Duodenal mucosa (tissue), 2 donors: ENCODE measurements around the gene PECR.
"Not testable (repeated sequence)": the region's sequence is repeated elsewhere in the genome, so short reads cannot be mapped to it uniquely, and the experiment has no call there.

Experiments used
- H3K27ac ChIP-seq: one replicate; pipeline ENCODE4 v1.7.0; 2013; ENCODE audit warnings: low read depth, low read length
- H3K27me3 ChIP-seq, 2 donors: one replicate each; pipeline ENCODE4 v1.7.0; 2013; ENCODE audit warnings: low read length in 2 of 2, control low read depth in 1 of 2; ENCODE audit not compliant: insufficient read depth in 2 of 2, control insufficient read depth in 1 of 2
- H3K36me3 ChIP-seq, 2 donors: one replicate each; pipeline ENCODE4 v1.7.0; 2013; ENCODE audit warnings: low read length in 2 of 2, control low read depth in 1 of 2; ENCODE audit not compliant: insufficient read depth in 2 of 2, control insufficient read depth in 1 of 2
- H3K4me1 ChIP-seq, 2 donors: one replicate each; pipeline ENCODE4 v1.7.0; 2013; ENCODE audit warnings: low read length in 2 of 2, control low read depth in 1 of 2; ENCODE audit not compliant: insufficient read depth in 2 of 2, control insufficient read depth in 1 of 2
- H3K4me3 ChIP-seq, 2 donors: one replicate each; pipeline ENCODE4 v1.7.0; 2013; ENCODE audit warnings: low read length in 2 of 2, low read depth in 1 of 2
- H3K9ac ChIP-seq, 2 donors: one replicate each; pipeline ENCODE4 v1.7.0; 2013; ENCODE audit warnings: low read length in 2 of 2, low read depth in 1 of 2
- H3K9me3 ChIP-seq, 2 donors: one replicate each; pipeline ENCODE4 v1.7.0; 2013; ENCODE audit warnings: low read length in 2 of 2, control low read depth in 1 of 2; ENCODE audit not compliant: control insufficient read depth in 1 of 2

Gene PECR

DNA sequence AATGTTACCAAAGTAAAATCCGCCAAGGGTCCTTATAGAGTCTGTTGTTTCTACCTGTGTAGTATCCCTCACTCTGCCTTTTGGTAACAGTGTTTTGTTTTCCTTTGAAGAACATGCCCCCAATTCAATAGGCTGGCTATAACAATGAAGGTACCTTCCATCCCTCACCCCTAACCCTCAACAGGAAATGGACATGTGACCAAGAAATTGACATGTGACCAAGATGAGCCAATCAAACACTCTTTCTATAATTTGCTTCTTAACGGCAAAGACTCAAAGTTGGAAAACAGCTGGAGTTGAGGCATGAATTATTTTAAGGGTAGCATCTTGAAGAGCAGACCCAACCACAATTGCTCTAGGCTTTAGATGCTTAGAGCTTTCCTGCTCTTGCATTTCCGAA lies 62.9 kb downstream of the PECR start:
- no peaks in the 10 kb centered on the region for H3K4me1 ChIP-seq
- H3K4me3 ChIP-seq: no peak overlapping the region
- peaks cover 0 to 4% of the 10 kb centered on the region in 2 donors for H3K36me3 ChIP-seq
- no peaks in the 10 kb centered on the region for H3K27me3 ChIP-seq
- H3K27ac ChIP-seq: no peak overlapping the region
- no peaks in the 10 kb centered on the region for H3K9me3 ChIP-seq
- H3K9ac ChIP-seq: no peak overlapping the region

DNA sequence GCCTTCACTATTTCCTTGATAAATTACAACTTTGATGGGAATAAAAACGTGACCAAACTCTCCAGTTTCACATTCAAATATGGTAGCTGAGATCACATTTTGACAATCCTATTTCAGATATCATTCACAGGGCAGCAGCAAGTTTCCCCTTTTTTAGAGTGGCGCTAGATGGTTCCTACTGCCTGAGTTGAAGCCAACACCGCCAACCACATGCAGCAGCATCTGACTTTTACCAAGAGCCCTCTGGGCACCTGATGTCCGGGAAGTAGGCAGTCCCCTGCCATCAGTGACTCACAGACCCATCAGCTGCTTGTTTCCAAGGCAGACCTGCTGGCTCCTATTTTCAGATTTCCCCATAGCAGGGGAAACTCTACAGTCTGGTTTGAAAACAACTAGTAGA lies 64.2 kb downstream of the PECR start:
- Histone ChIP-seq H3K9me3 (no peaks in the 10 kb centered on the region), H3K4me3 (no peak overlapping the region), H3K9ac (no peak overlapping the region), H3K36me3 (peaks cover 0 to 4% of the 10 kb centered on the region in 2 donors), H3K27me3 (no peaks in the 10 kb centered on the region), H3K27ac (no peak overlapping the region), H3K4me1 (no peaks in the 10 kb centered on the region)

DNA sequence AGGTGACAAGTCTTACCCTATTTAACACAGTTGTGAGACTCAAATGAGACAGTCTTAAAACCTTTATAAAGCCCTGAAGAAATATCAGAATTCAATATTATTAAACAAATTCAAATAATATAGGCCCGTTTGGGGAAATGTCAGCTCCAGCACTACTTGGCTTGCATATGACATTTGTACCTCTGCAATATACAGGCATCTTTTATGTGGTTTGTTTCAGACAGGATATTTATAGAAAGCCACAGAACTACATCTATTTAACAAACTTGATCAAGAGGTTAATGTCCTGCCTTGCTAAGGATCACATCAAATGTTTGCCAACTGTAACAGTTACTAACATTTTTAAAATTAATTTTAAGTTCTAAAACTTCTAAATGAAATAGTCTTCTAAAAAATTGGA lies 65.0 kb downstream of the PECR start:
- no peak overlapping the region for H3K27ac ChIP-seq
- peaks cover 4 to 6% of the 10 kb centered on the region in 2 donors for H3K4me1 ChIP-seq
- H3K36me3 ChIP-seq: peaks cover 0 to 4% of the 10 kb centered on the region in 2 donors
- no peaks in the 10 kb centered on the region for H3K27me3 ChIP-seq
- H3K9ac ChIP-seq: no peak overlapping the region
- H3K9me3 ChIP-seq: no peaks in the 10 kb centered on the region
- no peak overlapping the region for H3K4me3 ChIP-seq

DNA sequence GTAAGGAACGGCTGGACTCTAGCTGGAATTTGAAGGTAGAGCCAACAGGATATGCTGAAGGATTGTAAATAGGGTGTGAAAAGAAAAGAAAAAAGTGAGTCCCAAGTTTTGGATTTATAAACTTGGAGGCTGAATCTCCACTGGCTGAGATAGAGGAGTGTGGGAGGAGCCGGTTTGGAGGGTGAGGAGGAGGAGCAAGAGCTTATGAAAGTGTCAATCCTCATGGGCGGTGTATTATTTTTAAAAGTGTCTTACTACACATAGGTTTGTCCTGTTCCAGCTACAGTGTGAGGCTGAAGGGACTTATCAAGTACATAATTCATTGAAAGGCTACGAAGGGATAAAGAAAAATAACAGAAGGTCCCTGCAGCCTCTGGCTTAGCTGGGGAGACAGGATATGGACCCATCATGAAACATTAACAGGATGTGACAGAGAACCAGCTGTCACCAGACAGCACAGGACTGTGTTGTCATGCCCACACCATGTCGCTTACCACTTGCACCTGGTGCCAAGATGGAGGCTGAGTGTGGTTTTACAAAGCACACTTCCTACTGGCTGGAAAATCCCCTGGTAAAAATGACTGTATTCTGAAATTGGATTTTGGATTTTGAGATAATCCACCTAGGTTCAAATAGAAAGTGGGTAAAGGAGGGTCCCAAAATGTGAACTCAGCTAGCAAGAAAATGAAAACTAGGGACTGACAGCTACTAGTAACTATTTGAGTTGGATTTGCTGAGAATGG lies 65.7 kb downstream of the PECR start:
- Histone ChIP-seq H3K9me3 (no peaks in the 10 kb centered on the region), H3K4me1 (peaks cover 4 to 7% of the 10 kb centered on the region in 2 donors), H3K27ac (no peak overlapping the region), H3K9ac (no peak overlapping the region), H3K4me3 (no peak overlapping the region), H3K27me3 (no peaks in the 10 kb centered on the region), H3K36me3 (peaks cover 0 to 4% of the 10 kb centered on the region in 2 donors)

DNA sequence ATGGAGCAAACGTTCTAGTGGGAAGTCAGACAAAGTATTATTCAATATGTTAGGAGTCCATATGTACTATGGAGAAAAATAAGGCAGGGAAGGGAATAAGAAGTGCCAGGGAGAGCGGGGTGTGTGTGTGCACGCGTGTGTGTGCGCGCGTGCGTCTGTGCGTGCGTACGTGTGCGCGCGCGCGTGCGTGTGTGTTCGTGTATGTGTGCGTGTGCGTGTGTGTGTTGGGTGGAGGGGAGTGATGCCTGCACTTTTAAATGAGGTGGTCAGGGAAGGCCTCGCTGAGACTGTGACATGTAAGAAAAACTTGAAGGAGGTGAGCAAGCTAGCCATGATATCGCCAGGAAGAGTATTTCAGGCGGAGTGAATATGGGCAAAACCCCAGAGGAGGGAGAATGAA lies 66.6 kb downstream of the PECR start:
- H3K27ac ChIP-seq: no peak overlapping the region
- no peak overlapping the region for H3K9ac ChIP-seq
- no peak overlapping the region for H3K4me3 ChIP-seq
- no peaks in the 10 kb centered on the region for H3K27me3 ChIP-seq
- H3K4me1 ChIP-seq: peaks cover 4 to 7% of the 10 kb centered on the region in 2 donors
- peaks cover 0 to 4% of the 10 kb centered on the region in 2 donors for H3K36me3 ChIP-seq
- H3K9me3 ChIP-seq: no peaks in the 10 kb centered on the region

DNA sequence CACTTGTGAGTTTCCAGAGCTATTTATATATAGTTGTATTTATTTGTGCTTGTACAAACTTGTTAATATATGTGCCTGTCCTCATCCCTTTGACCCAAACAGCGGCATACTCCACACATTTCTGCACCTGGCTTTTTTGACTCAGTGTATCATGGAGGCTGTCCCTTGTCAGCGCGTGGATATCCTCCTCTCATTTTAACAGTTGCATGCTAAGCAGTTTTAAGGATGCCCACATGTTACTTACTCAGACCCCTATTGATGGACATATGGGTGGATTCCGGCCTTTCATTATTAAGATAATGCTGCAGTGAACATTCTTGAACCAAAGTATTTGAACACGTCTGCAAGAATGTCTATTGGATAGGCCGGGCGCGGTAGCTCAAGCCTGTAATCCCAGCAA lies 67.6 kb downstream of the PECR start:
- Histone ChIP-seq H3K9me3 (no peaks in the 10 kb centered on the region), H3K4me3 (no peak overlapping the region), H3K4me1 (peaks cover 4 to 7% of the 10 kb centered on the region in 2 donors), H3K9ac (no peak overlapping the region), H3K27me3 (no peaks in the 10 kb centered on the region), H3K36me3 (peaks cover 0 to 4% of the 10 kb centered on the region in 2 donors), H3K27ac (no peak overlapping the region)

DNA sequence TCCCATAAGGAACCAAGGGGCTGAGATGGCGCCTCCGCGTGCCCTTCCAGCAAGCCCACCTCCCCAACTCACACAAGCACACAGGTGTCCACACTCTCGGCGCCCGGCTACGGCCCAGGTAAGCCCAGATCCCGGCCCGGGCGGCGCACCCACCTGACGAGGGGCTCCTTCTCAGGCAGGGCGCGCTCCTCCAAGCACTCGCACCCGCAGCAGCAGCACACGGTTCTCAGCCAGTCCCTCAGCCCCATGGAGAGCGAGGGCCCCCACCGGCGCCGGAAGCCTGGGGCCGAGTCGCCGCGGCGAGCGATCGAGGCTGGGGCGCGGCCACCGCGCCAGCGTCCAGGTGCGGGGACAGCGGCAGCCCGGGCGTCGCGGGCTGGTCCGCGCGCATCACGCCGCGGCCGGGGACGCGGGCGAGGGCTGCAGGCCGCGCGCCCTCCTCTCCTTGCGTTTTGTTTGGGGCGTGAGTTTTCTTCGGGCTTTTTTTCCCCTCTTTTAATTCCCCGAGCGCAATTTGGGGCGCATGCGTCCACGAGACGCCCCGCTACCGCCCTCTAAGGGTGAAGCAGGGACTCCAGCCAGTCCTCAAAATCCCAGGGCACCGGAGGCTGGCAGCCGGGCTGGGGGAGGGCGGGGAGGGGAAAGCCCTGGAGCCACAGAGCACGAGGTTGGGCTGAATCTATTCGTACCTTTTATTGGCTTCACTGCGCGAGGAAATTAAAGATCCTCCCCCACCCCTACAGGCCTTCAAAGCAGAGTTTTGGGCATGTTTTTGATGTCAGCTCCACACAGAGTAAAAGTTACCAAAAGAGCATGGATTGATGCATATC lies 68.3 kb downstream of the PECR start, which contains the start of gene MREG:
Gene MREG (minus strand): TSS at position 472 of the 830 bp plus-strand sequence. CDS start 224 bp downstream, at position 248.
- H3K4me1 ChIP-seq: peaks cover 4 to 7% of the 10 kb centered on the region in 2 donors
- peak within 1 kb of the TSS; percentile 70 to 81 for H3K4me3 ChIP-seq
- H3K9me3 ChIP-seq: no peaks in the 10 kb centered on the region
- H3K36me3 ChIP-seq: peaks cover 0 to 4% of the 10 kb centered on the region in 2 donors
- no peak within 1 kb of the TSS for H3K27ac ChIP-seq
- H3K9ac ChIP-seq: peak within 1 kb of the TSS; percentile 62 to 65
- H3K27me3 ChIP-seq: no peaks in the 10 kb centered on the region

DNA sequence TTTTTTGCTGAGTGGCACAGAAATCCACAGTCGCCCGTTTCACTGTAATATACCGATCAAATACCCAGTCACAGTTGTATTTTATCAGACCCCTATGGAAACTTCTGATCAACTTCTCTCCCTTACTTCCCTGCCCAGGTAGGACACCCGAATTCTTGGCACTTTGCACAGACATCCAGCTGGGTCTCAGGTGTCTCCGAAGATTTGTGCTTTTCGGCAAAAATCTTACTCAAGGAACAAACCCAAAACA lies 68.9 kb downstream of the PECR start:
- Histone ChIP-seq H3K4me1 (peaks cover 4 to 7% of the 10 kb centered on the region in 2 donors), H3K36me3 (peaks cover 0 to 4% of the 10 kb centered on the region in 2 donors), H3K9ac (peak overlapping the region; percentile 62 to 65), H3K9me3 (no peaks in the 10 kb centered on the region), H3K27me3 (no peaks in the 10 kb centered on the region), H3K27ac (no peak overlapping the region), H3K4me3 (peak overlapping the region; percentile 70 to 81)

DNA sequence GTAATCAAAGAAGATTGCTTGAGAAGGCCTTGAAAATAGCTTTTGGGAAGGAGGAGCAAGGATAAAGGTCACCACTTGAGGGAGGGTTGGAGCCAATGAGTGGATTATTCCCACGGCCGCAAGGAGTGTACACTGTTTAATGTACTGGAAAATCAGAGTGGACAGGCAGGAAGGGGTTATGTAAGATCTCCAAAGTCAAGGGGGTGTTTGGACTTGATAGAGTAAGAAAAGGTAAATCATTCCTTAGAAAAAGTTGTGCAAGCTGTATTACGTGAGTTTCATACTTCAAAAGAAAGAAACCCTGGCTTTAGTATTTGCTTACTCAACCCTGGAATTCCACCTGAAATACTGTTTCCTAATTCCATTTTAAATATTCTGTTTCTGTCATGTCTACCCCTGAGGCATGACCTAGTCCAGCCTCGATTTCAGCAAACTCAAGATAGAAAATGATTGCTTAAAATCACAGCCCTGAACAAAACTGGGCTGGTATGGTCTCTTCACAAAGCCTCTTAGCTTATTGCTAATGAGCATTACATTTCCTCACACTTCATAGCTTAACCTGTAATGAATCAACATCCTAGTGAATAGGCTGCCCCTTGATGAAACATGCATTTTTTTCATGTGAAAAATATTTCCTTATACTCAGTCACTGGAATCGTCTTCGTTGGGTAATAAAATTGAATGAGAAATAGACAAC lies 69.3 kb downstream of the PECR start:
- H3K4me1 ChIP-seq: peaks cover 4 to 7% of the 10 kb centered on the region in 2 donors
- H3K9me3 ChIP-seq: no peaks in the 10 kb centered on the region
- H3K36me3 ChIP-seq: peaks cover 0 to 4% of the 10 kb centered on the region in 2 donors
- no peak overlapping the region for H3K27ac ChIP-seq
- H3K4me3 ChIP-seq: peak overlapping the region; percentile 70 to 81
- no peaks in the 10 kb centered on the region for H3K27me3 ChIP-seq
- H3K9ac ChIP-seq: peak overlapping the region in 1 of 2 donors; percentile 62

DNA sequence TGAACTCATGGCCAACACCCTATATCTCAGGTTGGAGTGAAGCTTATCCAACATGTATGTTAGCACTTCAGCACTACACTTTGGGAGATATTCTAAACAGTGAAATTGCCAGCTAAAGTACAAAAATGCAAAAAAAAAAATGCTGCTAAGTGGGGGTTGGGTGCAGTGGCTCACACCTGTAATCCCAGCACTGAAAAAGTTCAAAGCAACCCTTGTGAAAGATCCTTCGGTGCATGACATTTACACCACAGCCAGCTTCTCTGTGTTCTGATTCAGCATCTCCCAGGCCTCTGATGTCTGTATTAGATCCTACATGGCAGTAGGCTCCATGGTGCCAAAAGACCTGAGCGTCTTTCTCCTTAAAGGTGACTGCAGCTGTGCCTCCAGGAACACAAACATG lies 72.4 kb downstream of the PECR start:
- H3K9me3 ChIP-seq, H3K9ac ChIP-seq, H3K36me3 ChIP-seq, H3K27ac ChIP-seq, H3K4me1 ChIP-seq, H3K27me3 ChIP-seq, H3K4me3 ChIP-seq: not testable (repeated sequence)
